SK-N-SH (cell line): Measurements from ENCODE around the gene JOSD1. TPM values are rescaled to one million over a fixed set of nuclear protein-coding genes. Genes with fewer than 3 reads are reported as not detected.

Experiments
- CTCF ChIA-PET: fragments of 300-600, 350-600 bp; formaldehyde crosslinking; extraction: SDS; loops from one replicate; lab custom pipeline; 2021; lab: Yijun Ruan, JAX
- POLR2A ChIA-PET: fragments of 350-600 bp; sonication (Branson Sonifier 250); formaldehyde crosslinking; extraction: SDS; loops from one replicate; lab custom pipeline; 2020; ENCODE audit warnings: antibody characterized with exemption, inconsistent platforms; lab: Yijun Ruan, JAX
- DNase-seq: peaks from one replicate; pipeline ENCODE4 v3.0.0; 2012
- H2AFZ ChIP-seq: fragments of 200-600 bp; sonication (generic); 2 replicates; pipeline ENCODE4 v1.8.1; 2016; ENCODE audit warnings: antibody characterized with exemption, mild to moderate bottlenecking, low read depth
- H3F3A ChIP-seq: fragments of 200-600 bp; sonication (generic); replicated peaks from 2 replicates; pipeline ENCODE3; 2016; ENCODE audit warnings: antibody characterized with exemption, mild to moderate bottlenecking; ENCODE audit not compliant: insufficient read depth
- H3K27ac ChIP-seq, 2 experiments: fragments of 200-500 bp in 1 of 2; fragments of 200-600 bp in 1 of 2; sonication (Bioruptor generic) in 1 of 2; sonication (generic), shearing (Covaris generic) in 1 of 2; 2 replicates each; pipeline versions ENCODE4 v1.5.1 to v1.6.1; 2014 to 2016; ENCODE audit warnings: low read depth in 2 of 2, inconsistent platforms in 1 of 2, low read length in 1 of 2, mild to moderate bottlenecking in 1 of 2, mixed read lengths in 1 of 2
- H3K27me3 ChIP-seq: fragments of 200-600 bp; sonication (generic), shearing (Covaris generic); 2 replicates; pipeline ENCODE4 v1.6.1; 2016; ENCODE audit warnings: mixed run types; ENCODE audit not compliant: insufficient read depth
- H3K36me3 ChIP-seq, 2 experiments: fragments of 200-500 bp in 1 of 2; fragments of 200-600 bp in 1 of 2; sonication (Bioruptor generic) in 1 of 2; sonication (generic) in 1 of 2; replicated peaks in 1 of 2; 2 replicates each; pipeline versions ENCODE3 to v1.5.1; 2014 to 2016; ENCODE audit warnings: low read length in 1 of 2, mild to moderate bottlenecking in 1 of 2; ENCODE audit not compliant: insufficient read depth in 2 of 2, control insufficient read depth in 1 of 2
- H3K4me1 ChIP-seq, 2 experiments: fragments of 200-500 bp in 1 of 2; fragments of 200-600 bp in 1 of 2; sonication (Bioruptor generic) in 1 of 2; sonication (generic), shearing (Covaris generic) in 1 of 2; 2 replicates each; pipeline versions ENCODE4 v1.5.1 to v1.6.1; 2014 to 2016; ENCODE audit warnings: low read depth in 1 of 2, low read length in 1 of 2, mixed run types in 1 of 2; ENCODE audit not compliant: insufficient read depth in 2 of 2, control insufficient read depth in 1 of 2
- H3K4me2 ChIP-seq: fragments of 200-600 bp; sonication (generic), shearing (Covaris generic); 2 replicates; pipeline ENCODE4 v1.6.1; 2017; ENCODE audit warnings: mixed run types
- H3K4me3 ChIP-seq, 2 experiments: fragments of 200-500 bp in 1 of 2; fragments of 200-600 bp in 1 of 2; sonication (Bioruptor generic) in 1 of 2; sonication (generic), shearing (Covaris generic) in 1 of 2; 2 replicates each; pipeline versions ENCODE4 v1.5.1 to v1.8.1; 2014 to 2016; ENCODE audit warnings: low read depth in 2 of 2, inconsistent platforms in 1 of 2, low read length in 1 of 2, mild to moderate bottlenecking in 1 of 2, mixed read lengths in 1 of 2, moderate library complexity in 1 of 2
- H3K79me2 ChIP-seq: fragments of 200-600 bp; sonication (generic); 2 replicates; pipeline ENCODE4 v1.8.1; 2017; ENCODE audit warnings: mild to moderate bottlenecking; ENCODE audit not compliant: insufficient read depth
- H3K9ac ChIP-seq: fragments of 200-600 bp; sonication (generic); 2 replicates; pipeline ENCODE4 v1.6.1; 2017; ENCODE audit warnings: mixed run types
- H3K9me2 ChIP-seq: fragments of 200-600 bp; sonication (generic); 2 replicates; pipeline ENCODE4 v1.6.1; 2017; ENCODE audit warnings: mixed run types
- H3K9me3 ChIP-seq: fragments of 200-600 bp; sonication (generic); 2 replicates; pipeline ENCODE4 v1.6.1; 2017; ENCODE audit warnings: mixed run types, mild to moderate bottlenecking, moderate library complexity
- H4K20me1 ChIP-seq: fragments of 200-600 bp; sonication (generic); 2 replicates; pipeline ENCODE4 v1.6.1; 2017; ENCODE audit warnings: mild to moderate bottlenecking, mixed run types; ENCODE audit not compliant: insufficient read depth
- CHD2 ChIP-seq: fragments of 150-350 bp; IDR thresholded peaks from 2 replicates; pipeline ENCODE4 v1.6.1; 2018; ENCODE audit warnings: low read length; ENCODE audit not compliant: partially characterized antibody
- ELF1 ChIP-seq: IDR thresholded peaks from 2 replicates; pipeline ENCODE4 v1.4.0; 2012
- EP300 ChIP-seq, 2 experiments: IDR thresholded peaks; 2 replicates each; pipeline versions ENCODE4 v1.4.0 to v1.6.1; 2012; ENCODE audit warnings: borderline replicate concordance in 1 of 2, low read depth in 1 of 2, low read length in 1 of 2
- MEF2A ChIP-seq: IDR thresholded peaks from 2 replicates; pipeline ENCODE4 v1.4.0; 2012; ENCODE audit warnings: low read depth, borderline replicate concordance
- MXI1 ChIP-seq: IDR thresholded peaks from 2 replicates; pipeline ENCODE4 v1.6.1; 2012; ENCODE audit warnings: mild to moderate bottlenecking, low read depth, low read length, improper control_type of control experiment
- NRF1 ChIP-seq: IDR thresholded peaks from 2 replicates; pipeline ENCODE4 v1.6.1; 2012; ENCODE audit warnings: low read depth, mild to moderate bottlenecking, low read length
- ZBTB33 ChIP-seq: IDR thresholded peaks from 2 replicates; pipeline ENCODE4 v1.4.0; 2012; ENCODE audit warnings: low read depth, borderline replicate concordance
- WGBS: methylation state at CpG from one replicate; pipeline ENCODE4 v1.1.6; 2017; ENCODE audit warnings: low lambda C conversion rate; 5-methylcytosine and 5-hydroxymethylcytosine counted together
- polyA plus RNA-seq, 3 experiments: library from polyadenylated mRNA; depleted of rRNA; stranded (reverse); fragments of >200 nt; gene quantifications; 2 replicates each; pipeline ENCODE4 v1.2.3, GENCODE V29; 2012

JOSD1 gene
- polyA plus RNA-seq, 1 of the 3 experiments (the other 2 are of a cell fraction) = 17.8 TPM

DNA sequence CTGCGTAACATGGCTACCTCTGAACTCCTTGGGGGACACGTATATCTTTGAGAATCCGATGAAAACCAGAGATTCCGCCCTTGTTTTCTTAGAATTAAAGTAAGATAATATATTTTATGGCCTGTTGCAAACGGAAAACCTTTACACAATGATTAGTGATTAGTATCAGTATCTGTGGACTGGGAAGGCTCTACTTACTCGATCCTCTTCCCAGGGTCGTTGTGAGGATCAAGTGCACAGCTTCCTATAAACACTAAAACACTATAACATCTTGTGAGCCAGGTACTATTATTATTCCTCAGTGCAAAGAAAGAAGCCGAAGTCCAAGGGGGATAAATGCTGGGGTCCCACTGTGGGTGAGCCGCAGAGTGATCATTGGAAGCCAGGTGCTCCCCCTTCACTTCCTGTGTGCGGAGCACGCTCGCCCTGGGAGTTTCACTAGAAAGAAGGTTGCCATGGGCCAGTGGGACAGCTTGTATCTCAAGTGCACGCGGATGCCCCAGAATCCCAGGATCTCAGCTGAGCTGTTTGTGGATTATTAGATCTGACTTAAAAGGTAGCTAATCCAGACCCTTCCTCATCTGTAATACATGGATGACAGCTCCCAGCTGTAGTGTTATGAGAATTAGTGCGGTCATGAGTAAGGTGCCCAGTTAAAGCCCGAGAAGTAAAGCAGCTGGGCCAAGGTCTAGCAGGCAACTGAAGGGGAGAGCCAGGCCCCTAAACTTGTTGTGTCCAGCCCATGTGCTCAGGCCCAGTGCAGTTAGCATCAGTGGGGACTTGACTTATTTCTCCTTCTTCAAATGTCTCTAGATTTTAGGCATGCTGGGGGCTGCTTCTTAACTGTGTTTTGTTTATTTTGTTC lies 43.5 kb downstream of the JOSD1 start:
- H3K4me2 ChIP-seq = peak overlapping the region; percentile 81
- H3K9ac ChIP-seq = peak overlapping the region; percentile 87
- H3K36me3 ChIP-seq = no peaks in the 10 kb centered on the region
- peak overlapping the region; percentile 72 to 74 for H3K4me3 ChIP-seq
- H3K27me3 ChIP-seq = no peaks in the 10 kb centered on the region
- ChIA-PET CTCF (interaction anchor here (1.2 to 1.6 kb wide), 2 partner anchors 24 to 605 kb away, joined by 3 to 4 read pairs; partner anchors contain the start of gene TOMM22), POLR2A (no interaction called here)
- no peaks in the 10 kb centered on the region for H3K9me3 ChIP-seq
- no peaks in the 10 kb centered on the region for H4K20me1 ChIP-seq
- 9% methylated on average over 11 of the region's 16 CpGs for WGBS
- peaks cover 0 to 5% of the 10 kb centered on the region in 2 experiments; a peak in 1 of 4 replicates for H3K4me1 ChIP-seq
- H3K27ac ChIP-seq = peak overlapping the region in 1 of 2 experiments; percentile 88; a peak in 2 of 4 replicates
- no peak overlapping the region for H2AFZ ChIP-seq
- H3K9me2 ChIP-seq = no peaks in the 10 kb centered on the region
- H3K79me2 ChIP-seq = peaks cover 19% of the 10 kb centered on the region
- TF ChIP-seq ELF1 = no peak
- TF ChIP-seq MEF2A = no peak
- TF ChIP-seq ZBTB33 = no peak
- TF ChIP-seq MXI1 = peak; percentile 49; the same call in 1 of the 2 replicates
- DNase-seq = peak; percentile 31
- no peaks in the 10 kb centered on the region for H3F3A ChIP-seq

DNA sequence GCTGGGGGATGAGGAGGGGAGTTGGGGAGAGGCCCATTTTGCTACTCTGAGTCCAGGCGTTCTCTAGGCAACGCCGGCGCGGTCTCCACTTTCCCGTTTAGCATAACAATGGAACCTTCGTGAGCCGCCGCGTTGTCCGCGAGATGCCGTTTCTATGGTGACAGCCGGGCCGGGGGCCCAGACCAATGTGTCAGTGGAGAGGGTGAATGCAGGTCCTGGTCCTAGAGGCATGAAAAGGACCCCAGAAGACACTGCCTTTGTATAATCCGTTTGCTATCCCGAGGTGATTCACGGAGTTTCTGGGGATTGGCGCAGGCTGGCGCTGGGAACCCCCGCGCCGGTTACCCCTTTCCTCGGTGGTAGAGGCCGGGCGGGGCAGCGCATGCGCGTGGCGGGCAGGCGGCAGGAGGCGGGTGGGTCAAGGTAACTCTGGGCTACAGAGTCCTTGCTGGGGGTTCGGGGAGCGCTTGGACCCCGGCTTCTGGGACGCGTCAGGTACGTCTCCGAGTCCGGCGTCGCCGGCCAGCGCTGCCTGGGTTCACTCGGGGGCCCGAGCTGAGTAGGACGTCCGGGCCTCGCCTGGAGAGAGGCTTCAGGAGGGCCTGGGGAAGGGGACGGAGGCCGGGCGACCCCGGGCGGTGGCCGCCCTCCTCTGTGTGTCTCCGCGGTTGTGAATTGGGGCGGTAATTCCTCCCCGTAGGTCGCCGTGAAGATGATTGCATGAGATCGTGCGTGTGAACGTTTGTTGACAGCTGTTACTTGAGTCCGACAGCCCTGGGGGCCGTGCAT lies 44.3 kb downstream of the JOSD1 start, which contains the start of the genes CBY1 and FAM227A:
CBY1 (plus strand) TSS at position 383 of the 789 bp plus-strand sequence. CDS start 11,417 bp downstream, outside the sequence.
FAM227A (minus strand) TSS at position 137 of the 789 bp plus-strand sequence. CDS start 6,224 bp downstream, outside the sequence.
- POLR2A ChIA-PET = no interaction called here
- no peaks in the 10 kb centered on the region for H3K36me3 ChIP-seq
- no peaks in the 10 kb centered on the region for H3F3A ChIP-seq
- H3K4me1 ChIP-seq = peaks cover 0 to 5% of the 10 kb centered on the region in 2 experiments; a peak in 1 of 4 replicates
- H3K4me3 ChIP-seq = peak within 1 kb of the TSS; percentile 72 to 74
- H3K27me3 ChIP-seq = no peaks in the 10 kb centered on the region
- H3K9me2 ChIP-seq = no peaks in the 10 kb centered on the region
- peak; percentile 93 for DNase-seq
- peak within 1 kb of the TSS; percentile 88 to 93 for H3K27ac ChIP-seq
- WGBS = 4% methylated on average over 10 of the region's 66 CpGs
- no peaks in the 10 kb centered on the region for H3K9me3 ChIP-seq
- H3K9ac ChIP-seq = peak within 1 kb of the TSS; percentile 87
- CTCF ChIA-PET = no interaction called here
- H2AFZ ChIP-seq = peak within 1 kb of the TSS; percentile 86
- H4K20me1 ChIP-seq = no peaks in the 10 kb centered on the region
- TF ChIP-seq CHD2 (peak; percentile 17), EP300 (IDR thresholded peaks at IDR 0.05; ENCODE audit: borderline replicate concordance in 1 of 2, low read depth in 1 of 2, low read length in 1 of 2) (no peak), NRF1 (peak; percentile 78), MXI1 (peak; percentile 60; the same call in 1 of the 2 replicates)
- H3K4me2 ChIP-seq = peak within 1 kb of the TSS; percentile 81
- H3K79me2 ChIP-seq = peaks cover 19% of the 10 kb centered on the region
